WERI-Rb-1 (cell line): Measurements from ENCODE around the gene SSB.
"Not testable (repeated sequence)": the region's sequence is repeated elsewhere in the genome, so short reads cannot be mapped to it uniquely, and the experiment has no call there.

Experiments
- DNase-seq: peaks from one replicate; pipeline ENCODE4 v3.0.0-alpha.2; 2020
- H3K27ac ChIP-seq: fragments of 250-450 bp; sonication (Bioruptor Pico); 2 replicates; pipeline ENCODE4 v1.5.1; 2020; ENCODE audit warnings: mild to moderate bottlenecking, moderate library complexity
- H3K27me3 ChIP-seq: fragments of 250-450 bp; sonication (Bioruptor Pico); 2 replicates; pipeline ENCODE4 v1.5.1; 2021; ENCODE audit warnings: mild to moderate bottlenecking, low read depth, moderate library complexity; ENCODE audit not compliant: insufficient read depth, severe bottlenecking
- H3K36me3 ChIP-seq: fragments of 250-450 bp; sonication (Bioruptor Pico); 2 replicates; pipeline ENCODE4 v1.5.1; 2020; ENCODE audit warnings: mild to moderate bottlenecking, moderate library complexity
- H3K4me3 ChIP-seq: 2 replicates; pipeline ENCODE4 v1.5.1; 2011; ENCODE audit warnings: low read depth, mild to moderate bottlenecking, control low read depth, low read length
- H3K9me3 ChIP-seq: fragments of 250-450 bp; sonication (Bioruptor Pico); 2 replicates; pipeline ENCODE4 v1.5.1; 2021; ENCODE audit warnings: mild to moderate bottlenecking, moderate library complexity; ENCODE audit not compliant: severe bottlenecking
- CTCF ChIP-seq: IDR thresholded peaks from 2 replicates; pipeline ENCODE4 v1.5.1; 2011; ENCODE audit warnings: low read depth, mild to moderate bottlenecking, control low read depth, inconsistent platforms, low read length

Gene SSB

GRCh38 chr2:169806586-169806985 lies 7.9 kb downstream of the SSB start:
- Histone ChIP-seq H3K9me3 (no peaks in the 10 kb centered on the region), H3K27ac (no peak overlapping the region), H3K27me3 (no peaks in the 10 kb centered on the region), H3K4me3 (no peak overlapping the region), H3K36me3 (peaks cover 87% of the 10 kb centered on the region)
- no peak for DNase-seq
- TF ChIP-seq CTCF, result no peak

GRCh38 chr2:169808221-169808620 lies 9.6 kb downstream of the SSB start:
- no peak for DNase-seq
- Histone ChIP-seq H3K27me3 (no peaks in the 10 kb centered on the region), H3K36me3 (peaks cover 86% of the 10 kb centered on the region), H3K9me3 (no peaks in the 10 kb centered on the region), H3K4me3 (no peak overlapping the region), H3K27ac (no peak overlapping the region)
- TF ChIP-seq CTCF, result no peak

- TF ChIP-seq CTCF, result no peak
- no peak overlapping the region for H3K4me3 ChIP-seq
- DNase-seq, result no peak
- H3K27me3 ChIP-seq, result no peaks in the 10 kb centered on the region
- H3K9me3 ChIP-seq, result no peaks in the 10 kb centered on the region
- peaks cover 77% of the 10 kb centered on the region for H3K36me3 ChIP-seq
- H3K27ac ChIP-seq, result no peak overlapping the region
Measured at GRCh38 chr2:169815849-169816248, 17.2 kb downstream of the SSB start.

GRCh38 chr2:169816961-169817360 lies 18.3 kb downstream of the SSB start:
- not testable (repeated sequence) for H3K27me3 ChIP-seq, H3K9me3 ChIP-seq, H3K27ac ChIP-seq, H3K4me3 ChIP-seq, DNase-seq
- H3K36me3 ChIP-seq, result peaks cover 72% of the 10 kb centered on the region

GRCh38 chr2:169817369-169817768 lies 18.7 kb downstream of the SSB start:
- not testable (repeated sequence) for H3K27ac ChIP-seq, H3K9me3 ChIP-seq, DNase-seq, H3K27me3 ChIP-seq, H3K4me3 ChIP-seq
- H3K36me3 ChIP-seq, result peaks cover 71% of the 10 kb centered on the region

- no peak for DNase-seq
- Histone ChIP-seq H3K4me3 (no peak overlapping the region), H3K27me3 (no peaks in the 10 kb centered on the region), H3K27ac (no peak overlapping the region), H3K36me3 (peaks cover 66% of the 10 kb centered on the region), H3K9me3 (no peaks in the 10 kb centered on the region)
- no peak for TF ChIP-seq CTCF
Measured at GRCh38 chr2:169818241-169818640, 19.6 kb downstream of the SSB start.

- H3K27ac ChIP-seq, result no peak overlapping the region
- no peaks in the 10 kb centered on the region for H3K9me3 ChIP-seq
- H3K36me3 ChIP-seq, result peaks cover 58% of the 10 kb centered on the region
- no peak for DNase-seq
- no peaks in the 10 kb centered on the region for H3K27me3 ChIP-seq
- no peak for TF ChIP-seq CTCF
- H3K4me3 ChIP-seq, result no peak overlapping the region
Measured at GRCh38 chr2:169819106-169819505, 20.4 kb downstream of the SSB start.

GRCh38 chr2:169820101-169820500 lies 21.4 kb downstream of the SSB start:
- DNase-seq, H3K27me3 ChIP-seq, H3K4me3 ChIP-seq, H3K9me3 ChIP-seq, H3K27ac ChIP-seq: not testable (repeated sequence)
- H3K36me3 ChIP-seq, result peaks cover 52% of the 10 kb centered on the region
